Cardiac fibroblast (primary cell): ENCODE results near the gene CNDP2.

Experiments used
- DNase-seq, 2 donors: peaks; one replicate each; pipeline versions ENCODE4 v3.0.0 to v3.0.0-alpha.2; 2010; ENCODE audit warnings: low read depth in 2 of 2
- H3K4me3 ChIP-seq, 2 donors: replicated peaks in 1 of 2; 1 replicate in 1 of 2; 2 replicates in 1 of 2; pipeline ENCODE4 v1.5.1; 2011; ENCODE audit warnings: low read depth in 2 of 2, low read length in 2 of 2, mild to moderate bottlenecking in 2 of 2, moderate library complexity in 1 of 2
- TF ChIP-seq, protein P1 (sequence below): IDR thresholded peaks from one replicate; pipeline ENCODE4 v1.5.1; 2011; ENCODE audit warnings: low read depth, mild to moderate bottlenecking, low read length, inconsistent platforms

Gene CNDP2

DNA sequence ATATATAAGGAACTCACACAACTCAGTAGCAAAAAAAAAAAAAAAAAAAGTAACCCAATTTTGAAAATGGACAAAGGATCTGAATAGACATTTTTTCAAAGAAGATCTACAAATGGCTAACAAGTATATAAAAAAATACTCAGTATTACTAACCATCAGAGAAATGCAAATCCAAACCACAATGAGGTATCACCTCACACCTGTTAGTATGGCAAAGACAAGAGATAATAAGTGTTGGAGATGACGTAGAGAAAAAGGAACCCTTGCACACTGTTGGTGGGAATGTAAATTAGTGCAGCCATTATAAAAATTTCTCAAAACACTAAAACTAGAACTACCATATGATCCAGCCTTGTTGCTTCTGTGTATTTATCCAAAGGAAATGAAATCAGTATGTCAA is 32.3 kb downstream of the CNDP2 start:
- DNase-seq = no peak
- TF ChIP-seq, protein P1, sequence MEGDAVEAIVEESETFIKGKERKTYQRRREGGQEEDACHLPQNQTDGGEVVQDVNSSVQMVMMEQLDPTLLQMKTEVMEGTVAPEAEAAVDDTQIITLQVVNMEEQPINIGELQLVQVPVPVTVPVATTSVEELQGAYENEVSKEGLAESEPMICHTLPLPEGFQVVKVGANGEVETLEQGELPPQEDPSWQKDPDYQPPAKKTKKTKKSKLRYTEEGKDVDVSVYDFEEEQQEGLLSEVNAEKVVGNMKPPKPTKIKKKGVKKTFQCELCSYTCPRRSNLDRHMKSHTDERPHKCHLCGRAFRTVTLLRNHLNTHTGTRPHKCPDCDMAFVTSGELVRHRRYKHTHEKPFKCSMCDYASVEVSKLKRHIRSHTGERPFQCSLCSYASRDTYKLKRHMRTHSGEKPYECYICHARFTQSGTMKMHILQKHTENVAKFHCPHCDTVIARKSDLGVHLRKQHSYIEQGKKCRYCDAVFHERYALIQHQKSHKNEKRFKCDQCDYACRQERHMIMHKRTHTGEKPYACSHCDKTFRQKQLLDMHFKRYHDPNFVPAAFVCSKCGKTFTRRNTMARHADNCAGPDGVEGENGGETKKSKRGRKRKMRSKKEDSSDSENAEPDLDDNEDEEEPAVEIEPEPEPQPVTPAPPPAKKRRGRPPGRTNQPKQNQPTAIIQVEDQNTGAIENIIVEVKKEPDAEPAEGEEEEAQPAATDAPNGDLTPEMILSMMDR = no peak
- no peak overlapping the region for H3K4me3 ChIP-seq

DNA sequence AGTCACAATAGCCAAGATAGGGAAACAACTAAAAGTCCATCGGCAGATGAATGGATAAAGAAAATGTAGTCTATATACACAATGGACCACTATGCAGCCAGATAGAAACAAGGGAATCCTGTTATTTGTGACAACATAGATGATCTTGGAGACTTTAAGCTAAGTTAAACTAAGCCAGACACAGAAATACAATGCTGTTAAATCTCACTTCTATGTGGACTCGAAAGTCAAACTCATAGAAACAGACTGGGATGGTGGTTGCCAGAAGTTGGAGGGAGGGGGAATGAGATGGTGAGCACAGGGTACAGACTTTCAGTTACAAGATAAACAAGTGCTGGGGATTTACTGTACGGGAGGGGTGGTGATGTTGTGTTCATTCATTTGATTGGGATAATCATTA is 32.8 kb downstream of the CNDP2 start:
- no peak overlapping the region for H3K4me3 ChIP-seq
- no peak for DNase-seq
- TF ChIP-seq, protein P1 = no peak

DNA sequence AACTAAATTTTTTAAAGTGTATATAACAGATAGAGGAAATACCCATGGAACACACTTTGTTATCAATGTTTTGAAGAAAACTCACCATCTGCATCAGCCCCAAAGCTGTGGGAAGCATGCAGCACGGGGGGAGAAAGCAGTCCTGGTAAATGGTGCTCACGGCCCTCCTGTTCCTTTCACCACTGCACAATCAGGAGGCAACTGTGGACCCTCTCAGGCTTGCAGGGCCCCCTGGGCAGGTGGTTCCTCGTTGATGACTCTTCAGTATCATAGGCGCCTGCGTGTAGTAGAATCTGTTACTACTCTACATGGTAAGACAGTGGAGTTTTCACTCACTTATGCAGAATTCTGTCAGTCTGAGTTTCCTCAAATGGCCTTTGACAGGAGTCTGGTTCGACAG is 33.2 kb downstream of the CNDP2 start:
- TF ChIP-seq, protein P1 = no peak
- no peak for DNase-seq
- no peak overlapping the region for H3K4me3 ChIP-seq

DNA sequence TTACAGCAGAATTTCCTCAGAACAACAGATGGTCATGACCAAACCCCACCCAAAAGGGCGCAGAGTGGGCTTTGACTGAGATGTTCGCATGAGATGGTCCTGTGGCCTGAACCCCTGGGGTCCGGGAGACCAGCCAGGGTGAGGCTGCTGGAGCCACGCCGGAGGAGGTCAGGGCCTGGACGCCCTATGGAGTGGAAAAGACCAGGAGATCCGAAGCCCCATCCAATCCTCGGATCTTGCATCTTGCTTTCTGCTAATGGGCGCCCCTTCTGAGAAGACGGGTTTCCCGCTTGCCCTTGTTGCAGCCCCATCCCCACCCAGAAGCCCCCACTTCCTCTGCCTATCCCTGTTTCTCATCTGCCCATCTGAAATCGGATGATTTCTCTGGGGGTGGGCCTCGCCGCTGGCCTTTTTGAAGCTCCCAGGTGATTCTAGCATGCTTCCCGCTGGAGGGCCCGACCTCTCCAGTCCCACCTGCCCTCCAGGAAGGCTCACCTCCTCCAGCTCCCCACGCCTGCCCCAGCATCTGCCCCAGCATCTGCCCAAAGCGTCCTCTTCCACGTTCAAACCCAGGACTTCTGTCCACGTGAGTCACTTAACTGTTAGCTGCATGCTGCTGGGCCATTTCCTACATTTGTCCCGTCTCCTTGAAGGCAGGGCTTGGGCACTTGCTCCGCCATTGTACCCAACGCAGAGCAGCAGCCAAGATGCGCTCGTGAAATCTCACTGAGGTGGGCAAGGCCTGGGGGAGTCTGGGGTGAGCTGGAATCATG is 33.8 kb downstream of the CNDP2 start:
- DNase-seq = no peak
- H3K4me3 ChIP-seq = no peak overlapping the region

DNA sequence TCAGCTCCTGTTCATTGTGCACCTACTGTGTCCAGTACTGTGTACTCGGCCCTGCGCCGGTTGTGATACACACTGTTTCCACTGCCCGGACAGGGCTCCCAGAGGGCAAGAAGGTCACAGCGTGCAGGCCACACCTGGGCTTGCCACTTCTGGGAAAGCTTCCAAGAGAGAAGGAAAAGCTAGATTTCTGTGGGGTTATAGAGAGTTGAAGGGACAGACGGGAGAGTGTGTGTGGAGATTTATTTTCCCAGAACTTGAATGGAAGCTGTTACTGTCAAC is 34.4 kb downstream of the CNDP2 start:
- DNase-seq = no peak
- no peak overlapping the region for H3K4me3 ChIP-seq
- TF ChIP-seq, protein P1 = no peak

More for the DNA sequence above, 33.8 kb downstream of the CNDP2 start:
- TF ChIP-seq, protein P1 = no peak

DNA sequence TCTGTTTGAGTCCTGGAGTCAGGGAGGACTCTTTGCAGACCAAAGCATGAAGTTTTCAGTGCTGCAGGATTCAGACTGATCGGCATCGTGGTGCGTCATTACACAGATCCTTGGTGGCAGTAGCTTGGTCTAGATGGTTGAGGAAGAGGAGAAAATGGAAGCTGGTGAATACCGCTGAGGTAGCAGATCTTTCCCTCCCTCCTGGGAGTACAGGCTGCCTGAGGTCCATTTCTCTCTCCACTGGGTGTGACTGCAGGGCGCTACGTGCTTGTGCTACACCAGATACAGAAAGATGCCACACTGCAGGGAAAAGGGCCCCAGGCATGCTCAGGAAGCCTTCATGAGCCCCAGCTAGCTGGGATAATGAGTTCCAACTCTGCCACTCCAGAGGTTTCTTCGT is 34.9 kb downstream of the CNDP2 start:
- no peak for DNase-seq
- TF ChIP-seq, protein P1 = no peak
- H3K4me3 ChIP-seq = no peak overlapping the region

DNA sequence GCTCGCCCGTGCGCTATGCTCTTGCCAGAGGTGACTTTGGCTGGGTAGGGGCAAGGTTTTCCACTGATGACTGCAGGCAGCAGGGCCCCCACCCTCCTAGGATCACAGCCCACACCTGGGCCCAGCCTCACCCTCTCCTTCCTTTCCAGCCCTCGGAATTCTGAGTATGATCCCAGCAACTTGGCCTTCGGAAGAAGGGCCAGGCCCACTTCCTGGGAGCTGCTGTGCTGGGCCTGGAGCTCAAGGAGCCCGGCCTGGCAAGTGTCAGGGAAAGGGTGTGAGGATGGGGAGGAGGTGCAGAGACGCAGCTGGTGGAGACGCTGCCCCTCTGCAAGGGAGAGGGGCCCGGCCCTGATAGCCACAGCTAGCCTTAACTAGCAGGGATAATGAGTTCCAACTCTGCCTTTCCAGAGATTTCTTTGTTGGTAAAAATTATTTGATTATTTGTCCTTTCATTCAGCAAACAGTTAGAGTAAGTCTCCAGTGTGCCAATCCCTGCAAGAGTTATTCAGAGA is 36.4 kb downstream of the CNDP2 start:
- TF ChIP-seq, protein P1 = no peak
- no peak overlapping the region for H3K4me3 ChIP-seq
- no peak for DNase-seq
